GM18868 (cell line): ENCODE results near the gene CDH23.

Source experiments
- ATAC-seq: cut with Tn5 transposase; IDR thresholded peaks from one replicate; pipeline ENCODE4 v1.9.1; 2021; ENCODE audit warnings: mild to moderate bottlenecking, moderate library complexity; ENCODE audit not compliant: unreplicated experiment

Gene CDH23

DNA sequence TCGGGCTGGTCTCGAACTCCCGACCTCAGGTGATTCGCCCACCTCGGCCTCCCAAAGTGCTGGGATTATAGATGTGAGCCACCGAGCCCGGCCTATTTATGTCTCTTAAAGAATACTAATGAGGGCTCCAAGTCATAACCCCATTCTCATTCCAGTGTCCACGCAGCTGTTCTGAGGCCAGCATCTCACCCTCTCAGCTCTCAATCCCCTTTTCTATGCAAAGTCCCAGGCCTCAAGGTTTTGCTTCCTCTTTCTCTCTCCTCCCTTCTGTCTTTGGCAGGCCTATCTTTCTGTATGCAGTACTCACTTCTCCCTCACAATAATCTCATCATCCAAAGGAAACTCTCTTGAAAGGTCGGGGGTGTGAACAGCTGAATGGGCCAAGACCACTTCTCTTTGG lies 404.6 kb downstream of the CDH23 start:
- ATAC-seq = peak; percentile 79

GRCh38 chr10:71802235-71802634 lies 405.5 kb downstream of the CDH23 start:
- ATAC-seq = no peak

DNA sequence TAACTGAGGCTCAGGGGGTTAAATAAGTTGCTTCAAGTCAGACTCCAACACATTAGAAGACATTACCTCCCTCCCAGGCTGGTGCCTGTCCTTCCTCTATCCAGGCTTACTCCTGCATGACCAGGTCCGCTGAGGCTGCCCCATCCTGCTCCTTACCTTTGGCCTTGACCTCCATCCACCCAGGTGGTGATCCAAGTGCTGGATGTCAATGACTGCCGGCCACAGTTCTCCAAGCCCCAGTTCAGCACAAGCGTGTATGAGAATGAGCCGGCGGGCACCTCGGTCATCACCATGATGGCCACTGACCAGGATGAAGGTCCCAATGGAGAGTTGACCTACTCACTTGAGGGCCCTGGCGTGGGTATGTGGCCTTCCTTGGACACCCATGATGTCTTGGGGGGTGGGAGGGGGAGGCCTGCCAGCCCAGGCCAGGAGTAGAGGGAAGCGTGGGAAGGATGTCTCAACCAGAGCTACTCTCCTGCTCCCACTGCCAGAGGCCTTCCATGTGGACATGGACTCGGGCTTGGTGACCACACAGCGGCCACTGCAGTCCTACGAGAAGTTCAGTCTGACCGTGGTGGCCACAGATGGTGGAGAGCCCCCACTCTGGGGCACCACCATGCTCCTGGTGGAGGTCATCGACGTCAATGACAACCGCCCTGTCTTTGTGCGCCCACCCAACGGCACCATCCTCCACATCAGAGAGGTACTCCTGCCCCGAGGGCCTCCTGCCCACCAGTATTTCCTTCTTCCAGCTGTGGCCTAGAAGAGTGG lies 406.2 kb downstream of the CDH23 start:
- no peak for ATAC-seq

DNA sequence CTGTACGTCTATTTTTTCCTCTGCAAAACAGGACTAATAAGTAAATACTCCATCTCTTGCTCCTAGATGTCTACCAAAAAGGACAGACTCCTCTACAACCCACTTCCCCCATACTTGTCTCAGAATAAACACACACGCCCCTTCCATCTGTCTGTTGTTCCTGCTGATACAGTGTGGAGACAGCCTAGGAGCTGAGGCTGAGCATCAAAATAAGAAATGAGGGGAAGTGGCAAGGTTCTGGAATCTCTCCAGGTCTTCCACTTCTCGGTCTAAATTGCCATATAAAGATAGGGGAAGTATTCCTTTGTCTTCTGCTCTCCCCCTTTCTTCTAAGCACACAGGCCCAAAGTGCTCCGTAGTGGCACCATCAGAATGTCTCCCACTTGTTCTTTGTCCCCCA lies 407.4 kb downstream of the CDH23 start:
- no peak for ATAC-seq

GRCh38 chr10:71805776-71806703 lies 409.3 kb downstream of the CDH23 start:
- no peak for ATAC-seq

DNA sequence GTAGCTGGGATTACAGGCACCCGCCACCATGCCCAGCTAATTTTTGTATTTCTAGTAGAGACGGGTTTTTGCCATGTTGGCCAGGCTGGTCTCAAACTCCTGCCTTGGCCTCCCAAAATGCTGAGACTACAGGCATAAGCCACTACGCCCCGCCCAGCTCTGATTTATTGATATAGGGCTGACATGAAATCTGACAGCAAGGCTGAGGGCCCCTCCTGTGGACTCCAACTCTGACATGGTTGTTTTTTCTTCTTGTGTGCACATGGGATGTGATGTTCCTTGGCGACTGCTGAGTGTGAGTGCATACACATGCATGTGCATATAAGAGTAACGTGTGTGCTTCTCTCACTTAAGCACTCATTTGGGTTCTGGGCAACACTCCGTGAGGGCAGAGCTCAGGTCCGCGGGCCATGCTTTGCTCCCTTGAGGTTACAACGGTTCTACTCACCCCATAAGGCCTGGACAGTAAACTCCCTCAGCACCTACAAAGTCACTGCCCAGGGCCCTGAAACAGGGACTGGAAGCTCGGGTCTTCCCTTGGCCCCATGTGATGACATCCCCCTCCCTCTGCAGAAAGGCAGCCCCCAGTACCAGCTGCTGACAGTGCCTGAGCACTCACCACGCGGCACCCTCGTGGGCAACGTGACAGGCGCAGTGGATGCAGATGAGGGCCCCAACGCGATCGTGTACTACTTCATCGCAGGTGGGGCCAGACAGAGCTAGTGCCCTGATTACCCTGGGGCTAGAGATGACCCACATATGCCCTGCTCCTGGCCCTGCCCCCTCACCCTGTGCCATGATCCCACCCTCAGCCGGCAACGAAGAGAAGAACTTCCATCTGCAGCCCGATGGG lies 410.2 kb downstream of the CDH23 start:
- no peak for ATAC-seq

GRCh38 chr10:71807557-71808510 lies 411.1 kb downstream of the CDH23 start:
- ATAC-seq = no peak

DNA sequence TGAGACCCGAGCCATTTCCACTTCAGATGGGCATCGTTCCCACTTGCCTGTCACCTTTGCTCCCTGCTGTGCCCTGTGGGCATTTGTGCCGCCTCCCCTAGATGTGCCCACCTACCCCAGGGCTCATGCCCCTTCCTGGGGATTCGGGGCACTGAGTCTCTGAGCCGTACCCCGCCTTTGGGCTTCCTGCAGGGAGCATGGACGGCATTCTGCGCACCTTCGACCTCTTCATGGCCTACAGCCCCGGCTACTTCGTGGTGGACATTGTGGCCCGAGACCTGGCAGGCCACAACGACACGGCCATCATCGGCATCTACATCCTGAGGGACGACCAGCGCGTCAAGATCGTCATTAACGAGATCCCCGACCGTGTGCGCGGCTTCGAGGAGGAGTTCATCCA lies 412.9 kb downstream of the CDH23 start:
- no peak for ATAC-seq

DNA sequence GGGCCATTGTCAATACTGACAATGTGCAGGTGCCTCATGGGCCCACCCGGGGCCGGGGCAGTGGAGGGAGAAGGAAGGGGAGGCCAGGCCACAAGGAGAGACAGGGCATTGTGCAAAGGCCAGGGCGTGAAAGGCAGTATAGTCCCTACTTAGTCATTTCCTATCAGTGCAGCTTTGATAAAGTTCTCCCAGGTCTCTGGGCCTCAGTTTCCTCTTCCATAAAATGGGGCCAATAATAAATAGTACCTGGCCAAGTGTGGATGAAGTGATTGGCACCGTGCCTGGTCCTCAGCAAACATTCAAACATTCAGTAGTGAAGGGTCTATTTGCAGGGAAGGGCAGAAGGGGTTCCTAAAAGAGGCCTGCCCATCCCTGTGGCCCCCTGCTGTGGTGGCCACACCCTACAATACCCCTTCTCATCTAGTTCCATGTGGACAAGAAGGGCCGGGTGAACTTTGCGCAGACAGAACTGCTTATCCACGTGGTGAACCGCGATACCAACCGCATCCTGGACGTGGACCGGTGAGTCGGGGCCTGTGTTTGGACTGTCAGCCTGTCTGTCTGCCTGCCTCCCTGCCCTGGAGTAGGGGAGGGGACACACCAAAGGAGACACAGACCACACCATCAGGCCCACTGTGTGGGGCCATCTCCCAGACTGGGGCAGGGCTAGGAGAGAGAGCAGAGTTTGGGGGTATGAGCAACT lies 413.5 kb downstream of the CDH23 start:
- ATAC-seq = no peak

DNA sequence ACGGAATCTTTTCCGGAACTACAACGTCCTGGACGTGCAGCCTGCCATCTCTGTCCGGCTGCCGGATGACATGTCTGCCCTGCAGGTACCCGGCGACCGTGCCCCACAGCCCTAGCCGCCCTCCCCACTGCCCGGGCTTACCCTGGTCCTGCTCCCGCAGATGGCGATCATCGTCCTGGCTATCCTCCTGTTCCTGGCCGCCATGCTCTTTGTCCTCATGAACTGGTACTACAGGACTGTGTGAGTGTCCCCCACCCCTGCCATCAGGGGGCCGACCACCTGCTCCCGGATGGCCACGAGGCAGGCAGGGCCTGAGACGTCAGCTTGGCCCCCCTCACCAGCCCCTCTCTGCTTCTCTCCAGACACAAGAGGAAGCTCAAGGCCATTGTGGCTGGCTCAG lies 414.6 kb downstream of the CDH23 start:
- ATAC-seq = no peak

GRCh38 chr10:71812016-71812912 lies 415.5 kb downstream of the CDH23 start:
- ATAC-seq = peak; percentile 66

GRCh38 chr10:71812913-71813590 lies 416.3 kb downstream of the CDH23 start:
- no peak for ATAC-seq

- ATAC-seq = no peak
Measured at GRCh38 chr10:71814922-71815411, 418.2 kb downstream of the CDH23 start.

- ATAC-seq = no peak
Measured at GRCh38 chr10:71815515-71816130, 418.9 kb downstream of the CDH23 start.

DNA sequence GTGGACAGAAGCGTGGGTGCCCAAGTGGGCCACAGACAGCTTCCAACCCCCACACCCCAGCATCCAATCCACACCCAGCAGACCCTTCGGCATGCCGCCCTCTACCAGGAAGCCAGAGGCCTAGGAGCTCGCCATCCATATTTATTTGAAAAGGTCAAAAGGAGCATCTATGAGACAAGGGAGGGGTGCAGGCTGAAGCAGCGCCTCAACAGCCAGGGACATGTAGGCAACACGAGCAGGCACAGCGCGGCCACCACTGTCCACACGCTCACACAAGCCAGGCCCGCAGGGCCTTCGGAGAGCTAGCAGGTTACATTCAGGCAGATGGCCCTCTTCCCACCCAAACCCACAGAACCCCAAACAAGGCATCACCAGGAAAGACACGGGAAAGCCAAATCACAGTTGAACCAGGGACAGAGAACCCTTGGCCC lies 419.7 kb downstream of the CDH23 start:
- no peak for ATAC-seq

- no peak for ATAC-seq
Measured at GRCh38 chr10:71816936-71817618, 420.4 kb downstream of the CDH23 start.
